Liver (tissue), 9 donors: ENCODE data around the gene NKX2-1. TPM values are rescaled to one million over a fixed set of nuclear protein-coding genes. Genes with fewer than 3 reads are reported as not detected.

Source experiments
- DNase-seq: peaks from one replicate; pipeline ENCODE4 v3.0.0-alpha.2; 2017; ENCODE audit warnings: low spot score
- H3K27ac ChIP-seq, 2 donors: one replicate each; pipeline ENCODE4 v1.7.0; 2013; ENCODE audit warnings: inconsistent platforms in 2 of 2, low read length in 2 of 2, control low read depth in 1 of 2, low read depth in 1 of 2, mild to moderate bottlenecking in 1 of 2
- H3K27me3 ChIP-seq, 4 donors: one replicate each; pipeline versions ENCODE4 v1.6.1 to v1.7.0; 2013; ENCODE audit warnings: low read length in 3 of 4, inconsistent platforms in 1 of 4, mild to moderate bottlenecking in 1 of 4, moderate library complexity in 1 of 4; ENCODE audit not compliant: control insufficient read depth in 4 of 4, insufficient read depth in 4 of 4
- H3K36me3 ChIP-seq, 4 donors: one replicate each; pipeline versions ENCODE4 v1.6.1 to v1.7.0; 2013; ENCODE audit warnings: low read length in 3 of 4, mild to moderate bottlenecking in 3 of 4, low read depth in 1 of 4, moderate library complexity in 1 of 4; ENCODE audit not compliant: control insufficient read depth in 4 of 4, insufficient read depth in 3 of 4
- H3K4me1 ChIP-seq, 4 donors: one replicate each; pipeline versions ENCODE4 v1.6.1 to v1.7.0; 2013; ENCODE audit warnings: low read length in 3 of 4, mild to moderate bottlenecking in 3 of 4, moderate library complexity in 1 of 4; ENCODE audit not compliant: control insufficient read depth in 4 of 4, insufficient read depth in 4 of 4
- H3K4me3 ChIP-seq, 3 donors: one replicate each; pipeline versions ENCODE4 v1.6.1 to v1.7.0; 2013; ENCODE audit warnings: low read length in 3 of 3, control low read depth in 1 of 3, low read depth in 1 of 3, mild to moderate bottlenecking in 1 of 3
- H3K9ac ChIP-seq, 2 donors: one replicate each; pipeline ENCODE4 v1.7.0; 2013; ENCODE audit warnings: low read length in 2 of 2, mild to moderate bottlenecking in 2 of 2, moderate library complexity in 2 of 2, control low read depth in 1 of 2, low read depth in 1 of 2
- H3K9me3 ChIP-seq, 4 donors: one replicate each; pipeline versions ENCODE4 v1.6.1 to v1.7.0; 2013; ENCODE audit warnings: low read length in 3 of 4; ENCODE audit not compliant: control insufficient read depth in 4 of 4
- CTCF ChIP-seq: fragments of 150-350 bp; IDR thresholded peaks from 2 replicates; pipeline ENCODE4 v1.5.1; 2017; ENCODE audit warnings: improper control_type of control experiment, low read depth, low read length; ENCODE audit not compliant: missing input control
- FOXA1 ChIP-seq: IDR thresholded peaks from 2 replicates; pipeline ENCODE4 v1.6.1; 2016; ENCODE audit warnings: antibody characterized with exemption
- FOXA2 ChIP-seq: IDR thresholded peaks from 2 replicates; pipeline ENCODE4 v1.6.1; 2016; ENCODE audit warnings: antibody characterized with exemption
- GABPA ChIP-seq, 2 donors: IDR thresholded peaks in 1 of 2; conservative IDR thresholded peaks in 1 of 2; 2 replicates each; pipeline ENCODE4 v1.6.1; 2016; ENCODE audit warnings: antibody characterized with exemption in 2 of 2, mild to moderate bottlenecking in 1 of 2, moderate library complexity in 1 of 2
- HNF4G ChIP-seq: IDR thresholded peaks from 2 replicates; pipeline ENCODE4 v1.6.1; 2016; ENCODE audit warnings: antibody characterized with exemption
- MAX ChIP-seq: IDR thresholded peaks from 2 replicates; pipeline ENCODE4 v1.6.1; 2016; ENCODE audit warnings: antibody characterized with exemption
- REST ChIP-seq: IDR thresholded peaks from 2 replicates; pipeline ENCODE4 v1.6.1; 2016; ENCODE audit warnings: antibody characterized with exemption, mild to moderate bottlenecking
- RXRA ChIP-seq, 2 donors: IDR thresholded peaks; 2 replicates each; pipeline ENCODE4 v1.6.1; 2017 to 2018; ENCODE audit warnings: antibody characterized with exemption in 2 of 2, mild to moderate bottlenecking in 1 of 2
- SP1 ChIP-seq: IDR thresholded peaks from 2 replicates; pipeline ENCODE4 v1.6.1; 2018; ENCODE audit warnings: antibody characterized with exemption, mild to moderate bottlenecking
- TAF1 ChIP-seq: conservative IDR thresholded peaks from 2 replicates; pipeline ENCODE4 v1.6.1; 2016; ENCODE audit warnings: antibody characterized with exemption, mild to moderate bottlenecking
- YY1 ChIP-seq: IDR thresholded peaks from 2 replicates; pipeline ENCODE4 v1.6.1; 2016; ENCODE audit warnings: antibody characterized with exemption, mild to moderate bottlenecking
- ZBTB33 ChIP-seq: IDR thresholded peaks from 2 replicates; pipeline ENCODE4 v1.6.1; 2016; ENCODE audit warnings: antibody characterized with exemption
- WGBS: extraction: QIAGEN DNeasy Blood & Tissue Kit; methylation state at CpG from one replicate; pipeline ENCODE4 v1.1.7; 2013; 5-methylcytosine and 5-hydroxymethylcytosine counted together
- polyA plus RNA-seq, 2 donors: library from polyadenylated mRNA; stranded (reverse) in 1 of 2; unstranded in 1 of 2; fragments of 200-250 nt in 1 of 2; fragments of >200 nt in 1 of 2; fragmentation: Nextera tagmentation in 1 of 2; extraction: Ambion mirVana in 1 of 2; gene quantifications; one replicate each; pipeline versions ENCODE4 v1.2.1 to v1.2.3, GENCODE V29; 2013 to 2015
- total RNA-seq, 2 donors: library from RNA; depleted of rRNA; stranded (reverse); fragments of >200 nt; gene quantifications; one replicate each; pipeline ENCODE4 v1.2.3, GENCODE V29; 2014
- donor health status: healthy.
- donor health status: healthy.
- donor health status: healthy.
- donor health status: healthy.
- donor health status: healthy.

Gene NKX2-1
- total and polyA plus RNA-seq, 4 donors = not detected

- no peak for TF ChIP-seq CTCF
- no peak for TF ChIP-seq TAF1
These were observed 2.6 kb downstream of the NKX2-1 start (continued) for GRCh38 chr14:36517242-36518030.

- H3K9me3 ChIP-seq = no peaks in the 10 kb centered on the region
- WGBS = 9% methylated on average over 16 of the region's 16 CpGs
- H3K27me3 ChIP-seq = peaks cover 6 to 38% (median 34%) of the 10 kb centered on the region in 4 donors
- no peak overlapping the region for H3K4me3 ChIP-seq
- no peaks in the 10 kb centered on the region for H3K36me3 ChIP-seq
- no peak for DNase-seq
- no peak overlapping the region for H3K27ac ChIP-seq
- no peak overlapping the region for H3K9ac ChIP-seq
- peaks cover 20 to 51% (median 34%) of the 10 kb centered on the region in 4 donors for H3K4me1 ChIP-seq
- TF ChIP-seq YY1 (no peak), GABPA (IDR thresholded peaks at IDR 0.05 in 1 of 2, conservative IDR thresholded peaks at IDR 0.05 in 1 of 2) (no peak), RXRA (IDR thresholded peaks at IDR 0.05) (no peak), TAF1 (no peak), ZBTB33 (no peak), FOXA2 (no peak), SP1 (no peak), FOXA1 (no peak), HNF4G (no peak), REST (no peak), MAX (no peak)
These were observed 3.3 kb downstream of the NKX2-1 start for GRCh38 chr14:36516719-36517241.
